Fibroblast of skin of right biceps (primary cell): ENCODE results near the gene ARHGAP29.

Experiments used
- DNase-seq: peaks from one replicate; pipeline ENCODE4 v3.0.0-alpha.2; 2013

Gene ARHGAP29

GRCh38 chr1:94259635-94260289 lies 22.4 kb upstream of the ARHGAP29 start:
- DNase-seq: peak; percentile 33

GRCh38 chr1:94258873-94259331 lies 21.5 kb upstream of the ARHGAP29 start:
- peak; percentile 91 for DNase-seq

- DNase-seq: no peak
Measured at GRCh38 chr1:94257444-94257843, 20.1 kb upstream of the ARHGAP29 start.

- DNase-seq: no peak
Measured at GRCh38 chr1:94255476-94255875, 18.1 kb upstream of the ARHGAP29 start.

GRCh38 chr1:94254073-94254810 lies 16.9 kb upstream of the ARHGAP29 start:
- DNase-seq: no peak

GRCh38 chr1:94253456-94254017 lies 16.2 kb upstream of the ARHGAP29 start:
- DNase-seq: no peak

- DNase-seq: no peak
Measured at GRCh38 chr1:94250341-94250740, 13.0 kb upstream of the ARHGAP29 start.

- no peak for DNase-seq
Measured at GRCh38 chr1:94248956-94249688, 11.7 kb upstream of the ARHGAP29 start.

- DNase-seq: peak; percentile 44
Measured at GRCh38 chr1:94247138-94248094, 10.0 kb upstream of the ARHGAP29 start.

- no peak for DNase-seq
Measured at GRCh38 chr1:94246692-94247137, 9.3 kb upstream of the ARHGAP29 start.

GRCh38 chr1:94245747-94246438 lies 8.5 kb upstream of the ARHGAP29 start:
- no peak for DNase-seq

- DNase-seq: no peak
Measured at GRCh38 chr1:94244816-94245215, 7.4 kb upstream of the ARHGAP29 start.

- DNase-seq: no peak
Measured at GRCh38 chr1:94243665-94244064, 6.3 kb upstream of the ARHGAP29 start.

GRCh38 chr1:94240822-94241221 lies 3.4 kb upstream of the ARHGAP29 start:
- peak; percentile 34 for DNase-seq

- no peak for DNase-seq
Measured at GRCh38 chr1:94239796-94240195, 2.4 kb upstream of the ARHGAP29 start.

- DNase-seq: no peak
Measured at GRCh38 chr1:94239051-94239450, 1.7 kb upstream of the ARHGAP29 start.

- DNase-seq: peak; percentile 43
Measured at GRCh38 chr1:94236630-94237290, 624 bp downstream of the ARHGAP29 start.

GRCh38 chr1:94236013-94236491 lies 1.3 kb downstream of the ARHGAP29 start:
- peak; percentile 48 for DNase-seq

GRCh38 chr1:94235189-94236012 lies 2.0 kb downstream of the ARHGAP29 start:
- DNase-seq: no peak

- DNase-seq: no peak
Measured at GRCh38 chr1:94234615-94235014, 2.8 kb downstream of the ARHGAP29 start.
